B cell (primary cell): ENCODE results near the gene CBLIF. TPM values are rescaled to one million over a fixed set of nuclear protein-coding genes. Genes with fewer than 3 reads are reported as not detected.

Experiments
- ATAC-seq: fragments of 200-7000 bp; cut with Tn5 transposase; one replicate; pipeline ENCODE4 v1.10.0; 2021; ENCODE audit warnings: low read depth, mild to moderate bottlenecking, moderate number of reproducible peaks, moderate library complexity
- CTCF ChIA-PET: fragments of 350-600 bp; sonication (Branson Sonifier 250); formaldehyde crosslinking; loops from one replicate; lab custom pipeline; 2021; ENCODE audit warnings: antibody characterized with exemption, inconsistent platforms; lab: Charles Lee
- POLR2A ChIA-PET: fragments of 350-600 bp; sonication (Branson Sonifier 250); formaldehyde crosslinking; loops from one replicate; lab custom pipeline; 2021; ENCODE audit warnings: antibody characterized with exemption; lab: Charles Lee
- DNase-seq: peaks from one replicate; pipeline ENCODE4 v3.0.0; 2013
- H2AFZ ChIP-seq: 2 replicates; pipeline ENCODE4 v1.6.1; 2012; ENCODE audit warnings: mild to moderate bottlenecking, low read depth, low read length; ENCODE audit not compliant: insufficient read depth, poor library complexity, severe bottlenecking
- H3K27ac ChIP-seq, 2 donors: 1 replicate in 1 of 2; 2 replicates in 1 of 2; pipeline ENCODE4 v1.5.1; 2012 to 2013; ENCODE audit warnings: low read length in 2 of 2, mild to moderate bottlenecking in 2 of 2, moderate library complexity in 1 of 2
- H3K27me3 ChIP-seq, 4 experiments: fragments of 200-600 bp in 1 of 4; sonication (generic) in 1 of 4; replicated peaks in 1 of 4; 1 replicate in 2 of 4; 2 replicates in 2 of 4; pipeline versions ENCODE4 v1.6.1 to v1.7.0; 2013 to 2016; ENCODE audit warnings: low read length in 3 of 4, mild to moderate bottlenecking in 2 of 4, mixed read lengths in 1 of 4, moderate library complexity in 1 of 4; ENCODE audit not compliant: insufficient read depth in 4 of 4, control insufficient read depth in 3 of 4; ENCODE audit errors: control extremely low read depth in 1 of 4
- H3K36me3 ChIP-seq, 2 experiments: replicated peaks in 1 of 2; 1 replicate in 1 of 2; 2 replicates in 1 of 2; pipeline versions ENCODE4 v1.6.1 to v1.7.1; 2013; ENCODE audit warnings: low read length in 1 of 2; ENCODE audit not compliant: insufficient read depth in 2 of 2, control insufficient read depth in 1 of 2; ENCODE audit errors: control extremely low read depth in 1 of 2, extremely low read depth in 1 of 2
- H3K4me1 ChIP-seq, 2 donors: fragments of 200-600 bp in 1 of 2; sonication (generic) in 1 of 2; 1 replicate in 1 of 2; 2 replicates in 1 of 2; pipeline versions ENCODE4 v1.5.1 to v1.6.1; 2013 to 2017; ENCODE audit warnings: low read length in 2 of 2; ENCODE audit not compliant: control insufficient read depth in 2 of 2, insufficient read depth in 2 of 2
- H3K4me2 ChIP-seq: replicated peaks from 2 replicates; pipeline ENCODE3; 2012; ENCODE audit warnings: mild to moderate bottlenecking, low read depth, low read length; ENCODE audit not compliant: poor library complexity, severe bottlenecking
- H3K4me3 ChIP-seq, 5 experiments: fragments of 200-600 bp in 1 of 5; sonication (generic) in 1 of 5; 1 replicate in 3 of 5; 2 replicates in 2 of 5; pipeline versions ENCODE4 v1.5.1 to v1.7.0; 2011 to 2016; ENCODE audit warnings: low read length in 4 of 5, mild to moderate bottlenecking in 4 of 5, low read depth in 2 of 5, control low read depth in 1 of 5, moderate library complexity in 1 of 5; ENCODE audit not compliant: insufficient read depth in 1 of 5; ENCODE audit errors: control extremely low read depth in 1 of 5, extremely low read depth in 1 of 5
- H3K79me2 ChIP-seq: fragments of 200-600 bp; sonication (generic); one replicate; pipeline ENCODE4 v1.6.0; 2016; ENCODE audit warnings: low read length; ENCODE audit not compliant: control insufficient read depth, insufficient read depth
- H3K9ac ChIP-seq: fragments of 200-600 bp; sonication (generic); 2 replicates; pipeline ENCODE4 v1.6.1; 2017; ENCODE audit warnings: mild to moderate bottlenecking, low read length, moderate library complexity
- H3K9me3 ChIP-seq, 3 donors: one replicate each; pipeline versions ENCODE4 v1.6.1 to v1.7.1; 2013; ENCODE audit warnings: low read length in 2 of 3; ENCODE audit not compliant: control insufficient read depth in 2 of 3, insufficient read depth in 1 of 3; ENCODE audit errors: control extremely low read depth in 1 of 3
- H4K20me1 ChIP-seq: 2 replicates; pipeline ENCODE4 v1.6.0; 2012; ENCODE audit warnings: mild to moderate bottlenecking, low read length; ENCODE audit not compliant: insufficient read depth, control insufficient read depth, poor library complexity, severe bottlenecking
- H3K27ac Mint-ChIP-seq: one replicate; pipeline ENCODE4 v1.8.0; 2021; ENCODE audit warnings: mixed read lengths
- H3K27me3 Mint-ChIP-seq: one replicate; pipeline ENCODE4 v1.8.0; 2021; ENCODE audit warnings: mixed read lengths
- H3K4me1 Mint-ChIP-seq: one replicate; pipeline ENCODE4 v1.8.0; 2021; ENCODE audit warnings: mixed read lengths
- H3K4me3 Mint-ChIP-seq: one replicate; pipeline ENCODE4 v1.8.0; 2021; ENCODE audit warnings: mixed read lengths
- H3K9me3 Mint-ChIP-seq: one replicate; pipeline ENCODE4 v1.8.0; 2022; ENCODE audit warnings: mixed read lengths; ENCODE audit not compliant: insufficient read depth
- CTCF ChIP-seq: fragments of 200-600 bp; IDR thresholded peaks from one replicate; pipeline ENCODE4 v1.8.0; 2022; ENCODE audit warnings: antibody characterized with exemption, mild to moderate bottlenecking
- EZH2 ChIP-seq: IDR thresholded peaks from 2 replicates; pipeline ENCODE4 v1.6.1; 2012; ENCODE audit warnings: borderline replicate concordance, low read depth, mild to moderate bottlenecking, moderate library complexity, low read length; ENCODE audit not compliant: insufficient read depth, poor library complexity, severe bottlenecking
- WGBS: methylation state at CpG from one replicate; pipeline ENCODE4 v1.1.5; 2013; ENCODE audit warnings: missing lambda C conversion rate; ENCODE audit not compliant: insufficient coverage; 5-methylcytosine and 5-hydroxymethylcytosine counted together
- intact Hi-C: fragments of 100-400 bp; cut with micrococcal nuclease; formaldehyde crosslinking; loops from one replicate; pipeline ENCODE4 v1.10.0; 2022
- polyA plus RNA-seq: library from polyadenylated mRNA; depleted of rRNA; stranded (reverse); fragments of >200 nt; gene quantifications from 2 replicates; pipeline ENCODE4 v1.2.3, GENCODE V29; 2012
- total RNA-seq, 2 donors: library from RNA; stranded (reverse); fragments of 120-200 nt in 1 of 2; gene quantifications; 1 replicate in 1 of 2; 2 replicates in 1 of 2; pipeline versions ENCODE4 v1.2.3 to v1.2.4, GENCODE V29; 2013 to 2022

CBLIF gene
- total and polyA plus RNA-seq, 2 donors (not counting 1 experiment from before 2014, with no cell fraction given) = not detected

- ATAC-seq (no peak), DNase-seq (no peak)
- H3K4me1 Mint-ChIP-seq = peaks cover 5% of the 10 kb centered on the region
- no peak overlapping the region for H3K27ac ChIP-seq
- POLR2A ChIA-PET = no interaction called here
- H3K9ac ChIP-seq = no peak overlapping the region
- H3K4me2 ChIP-seq = no peak overlapping the region
- intact Hi-C loops = loop anchor here (10.0 kb wide), 1 partner anchor 365 kb away; no protein-coding TSS in a partner anchor
- TF ChIP-seq CTCF (no peak), EZH2 (no peak)
- no peaks in the 10 kb centered on the region for H3K27me3 ChIP-seq
- peak overlapping the region; percentile 48 for H2AFZ ChIP-seq
- no peaks in the 10 kb centered on the region for H3K36me3 ChIP-seq
- CTCF ChIA-PET = interaction anchor here (0.5 to 0.6 kb wide), 2 partner anchors 80 to 363 kb away, joined by 3 read pairs; no protein-coding TSS in a partner anchor
- WGBS = no CpG with 5 or more reads among the region's 3 CpGs
- H3K79me2 ChIP-seq = no peaks in the 10 kb centered on the region
- H3K9me3 ChIP-seq = no peaks in the 10 kb centered on the region
- peaks cover 3 to 4% of the 10 kb centered on the region in 2 donors for H3K4me1 ChIP-seq
- no peak overlapping the region for H3K4me3 Mint-ChIP-seq
- H3K9me3 Mint-ChIP-seq = no peaks in the 10 kb centered on the region
- H3K27me3 Mint-ChIP-seq = peaks cover 5% of the 10 kb centered on the region
- no peaks in the 10 kb centered on the region for H4K20me1 ChIP-seq
- no peak overlapping the region for H3K4me3 ChIP-seq
- no peak overlapping the region for H3K27ac Mint-ChIP-seq
Observed at GRCh38 chr11:59829358-59829757, 15.9 kb downstream of the CBLIF start.

DNA sequence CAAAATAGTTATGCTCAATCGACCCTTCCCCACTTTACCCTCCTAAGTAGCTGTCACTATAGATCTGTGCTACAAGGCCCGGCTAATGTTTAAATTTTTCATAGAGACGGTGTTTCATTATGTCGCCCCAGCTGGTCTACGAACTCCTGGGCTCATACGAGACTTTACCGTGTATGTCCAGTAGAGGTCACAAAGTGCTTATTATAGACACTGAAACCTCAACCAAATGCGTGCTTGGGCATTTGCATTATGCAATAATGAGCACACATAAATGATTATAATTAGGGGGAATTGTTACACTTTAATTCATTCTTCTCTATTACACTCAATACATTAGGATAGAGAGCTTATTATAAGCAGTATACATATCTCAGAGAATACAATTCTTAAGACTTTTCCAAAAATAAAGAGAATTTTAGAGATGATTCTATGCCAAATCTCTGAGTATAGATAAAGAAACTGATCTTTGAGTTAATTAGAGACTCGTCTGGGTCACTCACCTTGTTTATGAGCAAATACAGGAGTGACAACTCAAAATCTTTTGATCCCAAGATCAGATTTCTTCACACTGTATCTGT lies 22.2 kb downstream of the CBLIF start:
- H3K9ac ChIP-seq = no peak overlapping the region
- WGBS = 4% methylated on average over 7 of the region's 9 CpGs
- no peak overlapping the region for H3K27ac ChIP-seq
- no peak overlapping the region for H3K4me2 ChIP-seq
- peaks cover 6 to 7% of the 10 kb centered on the region in 2 donors for H3K4me1 ChIP-seq
- Mint-ChIP-seq H3K27me3 (peaks cover 3% of the 10 kb centered on the region), H3K9me3 (no peaks in the 10 kb centered on the region), H3K4me3 (no peak overlapping the region), H3K27ac (no peak overlapping the region), H3K4me1 (peaks cover 11% of the 10 kb centered on the region)
- DNase-seq (peak; percentile 60), ATAC-seq (peak; percentile 67)
- intact Hi-C loops = loop anchor here (10.0 kb wide), 1 partner anchor 372 kb away; no protein-coding TSS in a partner anchor
- no peak overlapping the region for H3K4me3 ChIP-seq
- no peaks in the 10 kb centered on the region for H3K36me3 ChIP-seq
- H3K79me2 ChIP-seq = no peaks in the 10 kb centered on the region
- peak overlapping the region; percentile 57 for H2AFZ ChIP-seq
- CTCF ChIA-PET = no interaction called here
- H3K27me3 ChIP-seq = no peaks in the 10 kb centered on the region
- H3K9me3 ChIP-seq = no peaks in the 10 kb centered on the region
- TF ChIP-seq CTCF = peak; percentile 66
- TF ChIP-seq EZH2 = no peak
- H4K20me1 ChIP-seq = no peaks in the 10 kb centered on the region
- POLR2A ChIA-PET = no interaction called here
